Activated CD4-positive, alpha-beta T cell treated with anti-CD3 and anti-CD28 coated beads, Interleukin-2, amount 10 ng/mL, durations not matched to agents 24 days and 14 days (primary cell): ENCODE data around the gene ZSCAN20. TPM values are rescaled to one million over a fixed set of nuclear protein-coding genes. Genes with fewer than 3 reads are reported as not detected.

Experiments
- DNase-seq: peaks from one replicate; pipeline ENCODE4 v3.0.0; 2022
- H3K27ac Mint-ChIP-seq: one replicate; pipeline ENCODE4 v1.8.0; 2022; ENCODE audit warnings: mild to moderate bottlenecking, mixed read lengths
- H3K27me3 Mint-ChIP-seq: one replicate; pipeline ENCODE4 v1.8.0; 2022; ENCODE audit warnings: mixed read lengths
- H3K36me3 Mint-ChIP-seq: one replicate; pipeline ENCODE4 v1.8.0; 2022; ENCODE audit warnings: low read depth, mild to moderate bottlenecking, mixed read lengths
- H3K4me1 Mint-ChIP-seq: one replicate; pipeline ENCODE4 v1.8.0; 2021; ENCODE audit warnings: mixed read lengths
- H3K4me3 Mint-ChIP-seq: one replicate; pipeline ENCODE4 v1.8.0; 2022; ENCODE audit warnings: mild to moderate bottlenecking, moderate library complexity, mixed read lengths
- H3K9me3 Mint-ChIP-seq: one replicate; pipeline ENCODE4 v1.8.0; 2021; ENCODE audit warnings: mixed read lengths
- intact Hi-C: fragments of 100-400 bp; cut with micrococcal nuclease; formaldehyde crosslinking; loops from one replicate; pipeline ENCODE4 v1.15.1; 2023
- total RNA-seq: library from RNA; stranded (reverse); gene quantifications from 2 replicates; pipeline ENCODE4 v1.2.3, GENCODE V29; 2022

Gene ZSCAN20
- total RNA-seq, 1 donor from 2014 or later, result 2.8 TPM

DNA sequence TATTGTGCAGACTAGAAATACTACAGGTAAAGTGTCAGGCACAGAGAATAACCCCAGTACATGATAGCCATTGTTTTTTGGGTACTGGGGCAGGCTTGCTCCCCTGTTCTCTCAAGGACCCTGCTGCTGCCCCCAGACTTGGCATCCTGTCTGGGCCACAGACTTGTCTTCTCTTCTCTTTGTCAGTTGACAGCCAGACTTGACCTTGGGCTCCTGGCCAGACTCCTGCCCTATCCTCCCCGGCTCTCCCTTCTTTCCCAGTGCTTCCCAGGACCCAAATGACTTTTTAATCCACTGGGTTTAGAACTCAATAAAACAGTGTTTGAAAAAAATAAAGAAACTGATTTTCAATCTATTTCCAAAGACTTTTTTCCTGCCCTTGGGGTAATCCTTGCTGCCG is 43.2 kb downstream of the ZSCAN20 start:
- Mint-ChIP-seq H3K36me3 (no peaks in the 10 kb centered on the region), H3K9me3 (no peaks in the 10 kb centered on the region), H3K4me1 (no peaks in the 10 kb centered on the region), H3K27ac (no peak overlapping the region), H3K27me3 (no peaks in the 10 kb centered on the region), H3K4me3 (no peak overlapping the region)
- intact Hi-C loops, result no loop called here
- DNase-seq, result no peak

DNA sequence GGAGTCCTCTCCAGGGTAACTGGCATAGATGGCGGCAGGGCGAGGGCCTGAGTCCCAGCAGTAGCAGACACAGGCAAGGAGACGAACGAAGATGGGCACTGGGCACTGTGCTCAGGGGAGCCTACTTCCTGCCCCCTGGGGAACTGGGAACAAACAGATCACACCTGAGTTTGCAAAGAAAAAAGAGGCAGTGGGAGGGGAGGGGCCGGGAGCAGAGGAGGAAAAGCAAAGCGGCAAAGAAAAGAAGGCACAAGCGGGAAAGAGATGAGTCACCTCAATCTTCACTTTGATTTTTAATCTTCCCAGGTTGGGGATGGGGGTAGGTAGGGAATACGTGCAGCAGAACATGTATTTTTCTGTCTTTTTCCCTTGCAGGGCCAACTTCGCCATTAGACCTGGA is 44.0 kb downstream of the ZSCAN20 start:
- Mint-ChIP-seq H3K27me3 (no peaks in the 10 kb centered on the region), H3K36me3 (no peaks in the 10 kb centered on the region), H3K9me3 (no peaks in the 10 kb centered on the region), H3K4me3 (no peak overlapping the region), H3K27ac (no peak overlapping the region), H3K4me1 (no peaks in the 10 kb centered on the region)
- no peak for DNase-seq
- intact Hi-C loops, result no loop called here

DNA sequence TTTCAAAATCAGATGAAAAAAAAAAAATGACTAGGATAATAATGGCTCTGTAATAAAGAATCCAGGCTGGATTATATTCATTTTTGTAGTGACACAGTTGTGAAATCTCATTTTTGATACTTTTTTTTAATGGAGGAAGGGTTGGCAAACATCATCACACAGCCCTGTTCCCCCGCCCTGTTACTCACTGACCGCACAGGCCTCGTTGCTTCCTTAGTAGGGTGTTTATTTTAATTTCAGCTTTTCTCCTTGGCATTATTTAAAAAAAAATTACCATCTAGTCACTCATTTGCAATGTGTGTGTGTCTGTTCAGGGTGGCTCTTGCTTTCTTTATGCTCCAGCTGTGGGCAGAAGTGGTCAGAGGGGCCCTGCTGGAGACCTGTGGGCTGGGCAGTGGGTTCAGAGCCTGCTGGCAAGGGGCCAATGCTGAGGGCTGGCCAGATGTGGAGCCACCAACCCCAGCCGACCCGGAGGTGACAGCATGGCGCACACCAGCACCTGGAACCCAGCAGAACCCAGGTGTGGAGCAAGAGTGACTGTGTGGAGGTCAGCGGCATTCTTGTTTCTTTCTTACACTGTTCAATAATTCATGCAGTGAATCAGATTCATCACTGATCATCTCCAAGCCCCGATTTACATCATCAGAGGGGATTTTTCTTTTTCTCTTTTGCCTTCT is 44.6 kb downstream of the ZSCAN20 start:
- intact Hi-C loops, result no loop called here
- H3K4me1 Mint-ChIP-seq, result no peaks in the 10 kb centered on the region
- H3K27ac Mint-ChIP-seq, result no peak overlapping the region
- no peak overlapping the region for H3K4me3 Mint-ChIP-seq
- no peaks in the 10 kb centered on the region for H3K9me3 Mint-ChIP-seq
- H3K27me3 Mint-ChIP-seq, result no peaks in the 10 kb centered on the region
- H3K36me3 Mint-ChIP-seq, result no peaks in the 10 kb centered on the region
- DNase-seq, result no peak

- Mint-ChIP-seq H3K27ac (no peak overlapping the region), H3K4me1 (no peaks in the 10 kb centered on the region), H3K4me3 (no peak overlapping the region), H3K36me3 (no peaks in the 10 kb centered on the region), H3K9me3 (no peaks in the 10 kb centered on the region), H3K27me3 (no peaks in the 10 kb centered on the region)
- DNase-seq, result no peak
- intact Hi-C loops, result no loop called here
Observed at GRCh38 chr1:33517596-33518250, 45.3 kb downstream of the ZSCAN20 start.

- no peak for DNase-seq
- Mint-ChIP-seq H3K27me3 (peaks cover 2% of the 10 kb centered on the region), H3K36me3 (no peaks in the 10 kb centered on the region), H3K9me3 (no peaks in the 10 kb centered on the region), H3K27ac (no peak overlapping the region), H3K4me1 (no peaks in the 10 kb centered on the region), H3K4me3 (no peak overlapping the region)
- intact Hi-C loops, result no loop called here
Observed at GRCh38 chr1:33519240-33519884, 46.9 kb downstream of the ZSCAN20 start.

- intact Hi-C loops, result no loop called here
- DNase-seq, result no peak
- H3K27ac Mint-ChIP-seq, result no peak overlapping the region
- H3K9me3 Mint-ChIP-seq, result no peaks in the 10 kb centered on the region
- H3K27me3 Mint-ChIP-seq, result peaks cover 6% of the 10 kb centered on the region
- H3K4me1 Mint-ChIP-seq, result no peaks in the 10 kb centered on the region
- H3K36me3 Mint-ChIP-seq, result no peaks in the 10 kb centered on the region
- H3K4me3 Mint-ChIP-seq, result no peak overlapping the region
Observed at GRCh38 chr1:33524586-33524985, 52.1 kb downstream of the ZSCAN20 start.

DNA sequence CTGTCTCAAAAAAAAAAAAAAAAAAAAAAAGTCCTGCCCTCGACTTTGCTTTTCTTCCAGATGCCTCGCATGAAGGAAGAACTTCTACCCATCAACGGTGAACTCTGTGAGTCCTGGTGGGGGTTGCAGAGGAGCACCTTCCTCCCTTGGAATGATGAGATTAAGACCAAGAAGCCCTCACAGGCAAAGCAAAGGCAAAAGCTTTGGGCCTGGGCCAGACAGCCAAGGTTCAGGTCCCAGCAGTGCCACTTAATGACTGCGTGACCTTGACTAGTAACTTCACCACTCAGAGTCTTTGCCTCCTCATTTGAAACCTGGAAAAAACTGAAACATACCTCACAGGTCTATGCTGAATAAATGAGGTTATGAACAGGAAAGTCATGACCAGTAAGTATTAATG is 55.5 kb downstream of the ZSCAN20 start:
- intact Hi-C loops, result no loop called here
- H3K4me1 Mint-ChIP-seq, result no peaks in the 10 kb centered on the region
- no peaks in the 10 kb centered on the region for H3K9me3 Mint-ChIP-seq
- H3K36me3 Mint-ChIP-seq, result no peaks in the 10 kb centered on the region
- H3K27ac Mint-ChIP-seq, result no peak overlapping the region
- peaks cover 10% of the 10 kb centered on the region for H3K27me3 Mint-ChIP-seq
- no peak overlapping the region for H3K4me3 Mint-ChIP-seq
- no peak for DNase-seq

GRCh38 chr1:33529957-33530356 is 57.5 kb downstream of the ZSCAN20 start:
- peaks cover 8% of the 10 kb centered on the region for H3K27me3 Mint-ChIP-seq
- no peaks in the 10 kb centered on the region for H3K36me3 Mint-ChIP-seq
- H3K4me1 Mint-ChIP-seq, result no peaks in the 10 kb centered on the region
- DNase-seq, result no peak
- intact Hi-C loops, result no loop called here
- H3K9me3 Mint-ChIP-seq, result no peaks in the 10 kb centered on the region
- H3K4me3 Mint-ChIP-seq, result no peak overlapping the region
- no peak overlapping the region for H3K27ac Mint-ChIP-seq

- Mint-ChIP-seq H3K4me1 (no peaks in the 10 kb centered on the region), H3K4me3 (no peak overlapping the region), H3K27me3 (peaks cover 5% of the 10 kb centered on the region), H3K36me3 (no peaks in the 10 kb centered on the region), H3K27ac (no peak overlapping the region), H3K9me3 (no peaks in the 10 kb centered on the region)
- intact Hi-C loops, result no loop called here
- no peak for DNase-seq
Observed at GRCh38 chr1:33532250-33532649, 59.8 kb downstream of the ZSCAN20 start.

DNA sequence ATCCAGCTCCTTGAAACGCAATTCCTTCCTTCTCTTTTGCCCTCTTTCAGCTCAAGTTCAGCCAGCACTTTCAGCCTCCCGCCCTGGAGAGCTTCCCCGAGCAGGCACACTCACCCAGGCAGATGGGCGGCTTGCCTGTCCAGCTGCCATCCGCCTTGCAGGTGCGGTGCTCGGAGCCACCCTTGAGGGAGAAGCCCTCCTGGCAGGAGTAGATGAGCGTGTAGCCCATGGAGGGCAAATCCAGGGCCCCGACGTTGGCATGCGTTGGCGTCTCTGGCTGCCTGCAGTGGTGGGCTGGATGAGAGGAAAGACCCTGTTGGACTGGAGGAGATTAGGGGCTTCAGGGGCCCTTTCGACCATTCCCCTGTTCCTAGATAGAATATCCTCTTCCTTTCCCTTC is 60.5 kb downstream of the ZSCAN20 start:
- no peak overlapping the region for H3K4me3 Mint-ChIP-seq
- DNase-seq, result no peak
- H3K36me3 Mint-ChIP-seq, result no peaks in the 10 kb centered on the region
- peaks cover 5% of the 10 kb centered on the region for H3K27me3 Mint-ChIP-seq
- no peak overlapping the region for H3K27ac Mint-ChIP-seq
- H3K4me1 Mint-ChIP-seq, result no peaks in the 10 kb centered on the region
- H3K9me3 Mint-ChIP-seq, result no peaks in the 10 kb centered on the region
- intact Hi-C loops, result no loop called here

DNA sequence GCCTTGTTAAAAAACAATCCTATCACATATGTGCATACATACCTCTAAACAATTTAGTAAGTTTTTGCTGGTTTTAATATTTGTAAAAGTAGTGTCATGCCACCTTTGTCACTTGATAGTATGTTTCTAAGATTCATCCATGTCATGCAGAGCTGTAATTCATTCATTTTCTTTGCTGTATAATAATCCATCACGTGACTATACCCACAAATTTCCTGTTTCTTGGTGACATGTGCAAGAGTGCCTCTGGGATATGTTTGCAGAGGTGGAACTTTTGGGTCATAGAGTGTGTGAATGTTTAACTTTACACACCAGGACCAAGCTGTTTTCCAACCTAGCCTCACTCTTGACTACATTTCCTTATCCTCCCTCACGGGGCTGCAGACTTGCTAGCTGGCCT is 62.9 kb downstream of the ZSCAN20 start:
- intact Hi-C loops, result no loop called here
- no peak for DNase-seq
- Mint-ChIP-seq H3K27ac (no peak overlapping the region), H3K9me3 (no peaks in the 10 kb centered on the region), H3K27me3 (no peaks in the 10 kb centered on the region), H3K4me1 (peaks cover 2% of the 10 kb centered on the region), H3K36me3 (no peaks in the 10 kb centered on the region), H3K4me3 (no peak overlapping the region)

DNA sequence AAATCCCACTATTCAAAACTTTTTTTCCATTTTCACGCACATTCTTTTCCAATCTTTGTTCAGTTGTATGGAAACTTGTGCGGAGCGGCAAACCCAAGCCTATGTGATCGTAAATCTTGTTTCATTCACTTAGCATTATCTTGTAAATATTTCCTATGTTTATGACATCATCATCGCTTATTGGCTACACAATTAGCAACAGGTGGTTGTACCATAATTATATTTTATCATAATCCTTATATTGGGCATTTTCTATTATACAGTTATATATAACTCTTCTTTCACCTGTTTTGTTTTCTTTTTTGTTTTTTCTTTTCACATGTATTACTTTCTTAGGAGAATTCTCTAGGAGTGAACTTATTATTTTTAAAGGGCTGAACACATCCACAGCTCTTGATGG is 65.4 kb downstream of the ZSCAN20 start:
- Mint-ChIP-seq H3K9me3 (no peaks in the 10 kb centered on the region), H3K4me3 (no peak overlapping the region), H3K27ac (no peak overlapping the region), H3K27me3 (no peaks in the 10 kb centered on the region), H3K4me1 (peaks cover 2% of the 10 kb centered on the region), H3K36me3 (no peaks in the 10 kb centered on the region)
- DNase-seq, result no peak
- intact Hi-C loops, result no loop called here

DNA sequence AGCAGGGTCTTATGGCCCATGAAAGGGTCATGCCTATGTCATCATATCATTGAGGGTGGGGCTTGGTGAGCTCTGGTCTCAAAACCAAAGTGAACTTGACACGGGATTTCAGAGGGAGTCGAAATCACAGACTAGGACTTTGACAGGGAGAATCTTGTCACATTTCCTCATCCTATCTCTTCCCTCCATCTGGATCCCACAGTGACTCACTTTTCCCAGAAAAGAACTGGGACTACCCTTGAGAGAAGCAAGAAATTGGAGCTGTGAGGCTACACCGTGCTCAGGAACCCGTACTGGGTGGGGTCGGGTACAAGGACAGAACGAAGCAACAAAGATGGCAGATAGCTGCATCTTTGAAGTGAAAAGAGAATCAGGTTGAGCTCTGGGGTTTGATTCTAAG is 69.5 kb downstream of the ZSCAN20 start:
- Mint-ChIP-seq H3K9me3 (no peaks in the 10 kb centered on the region), H3K4me1 (peaks cover 2% of the 10 kb centered on the region), H3K36me3 (no peaks in the 10 kb centered on the region), H3K4me3 (no peak overlapping the region), H3K27ac (no peak overlapping the region), H3K27me3 (no peaks in the 10 kb centered on the region)
- intact Hi-C loops, result no loop called here
- DNase-seq, result no peak
